Endothelial cell of umbilical vein (primary cell): ENCODE data around the gene ALDH1A2. TPM values are rescaled to one million over a fixed set of nuclear protein-coding genes. Genes with fewer than 3 reads are reported as not detected.

Experiments
- BruUV-seq: library from RNA; stranded (reverse); fragments of 400-500 nt; replicated peaks from 2 replicates; lab custom pipeline; 2021; lab: Mats Ljungman, UMichigan
- CTCF ChIA-PET: fragments of 300-600, 350-600 bp; sonication (Branson Sonifier 250); formaldehyde crosslinking; loops from one replicate; lab custom pipeline; 2021; ENCODE audit warnings: antibody characterized with exemption, inconsistent platforms; lab: Charles Lee
- POLR2A ChIA-PET: fragments of 300-600, 350-600 bp; sonication (Branson Sonifier 250); formaldehyde crosslinking; loops from one replicate; lab custom pipeline; 2021; ENCODE audit warnings: antibody characterized with exemption, inconsistent platforms; lab: Charles Lee
- DNase-seq: peaks from one replicate; pipeline ENCODE4 v3.0.0-alpha.2; 2011; ENCODE audit warnings: low read depth, low spot score
- FAIRE-seq: peaks from 2 replicates; lab custom pipeline; 2011; peaks lifted over from hg19 to GRCh38; lab: Jason Lieb, UNC
- H2AFZ ChIP-seq: 2 replicates; pipeline ENCODE4 v1.6.0; 2012; ENCODE audit warnings: low read depth, low read length, control low read depth, inconsistent platforms
- H3K27ac ChIP-seq: 2 replicates; pipeline ENCODE4 v1.5.1; 2011; ENCODE audit warnings: low read depth, mild to moderate bottlenecking, control low read depth, low read length, moderate library complexity; ENCODE audit not compliant: insufficient read depth
- H3K27me3 ChIP-seq, 2 experiments: 2 replicates each; pipeline versions ENCODE4 v1.6.0 to v1.6.1; 2011; ENCODE audit warnings: low read length in 2 of 2, mixed read lengths in 1 of 2; ENCODE audit not compliant: control insufficient read depth in 2 of 2, insufficient read depth in 2 of 2
- H3K36me3 ChIP-seq, 2 experiments: 2 replicates in 1 of 2; 3 replicates in 1 of 2; pipeline ENCODE4 v1.5.1; 2011; ENCODE audit warnings: low read length in 2 of 2, mild to moderate bottlenecking in 1 of 2, moderate library complexity in 1 of 2; ENCODE audit not compliant: control insufficient read depth in 2 of 2, insufficient read depth in 2 of 2; ENCODE audit errors: extremely low read depth in 1 of 2
- H3K4me1 ChIP-seq: 3 replicates; pipeline ENCODE4 v1.5.1; 2011; ENCODE audit warnings: mild to moderate bottlenecking, low read length; ENCODE audit not compliant: control insufficient read depth, insufficient read depth; ENCODE audit errors: extremely low read depth
- H3K4me2 ChIP-seq: 2 replicates; pipeline ENCODE4 v1.6.1; 2011; ENCODE audit warnings: low read length, control low read depth, mixed read lengths; ENCODE audit not compliant: insufficient read depth
- H3K4me3 ChIP-seq, 3 experiments: fragments of 200-600 bp in 1 of 3; sonication (generic), shearing (Covaris generic) in 1 of 3; replicated peaks in 1 of 3; 2 replicates each; pipeline ENCODE4 v1.5.1; 2011 to 2016; ENCODE audit warnings: control low read depth in 3 of 3, low read length in 3 of 3, mild to moderate bottlenecking in 2 of 3, inconsistent platforms in 1 of 3, low read depth in 1 of 3, moderate library complexity in 1 of 3; ENCODE audit not compliant: insufficient read depth in 1 of 3
- H3K79me2 ChIP-seq: 2 replicates; pipeline ENCODE4 v1.6.0; 2012; ENCODE audit warnings: low read length, inconsistent platforms; ENCODE audit not compliant: control insufficient read depth, insufficient read depth
- H3K9ac ChIP-seq: replicated peaks from 2 replicates; pipeline ENCODE3; 2011; ENCODE audit warnings: low read length, control low read depth; ENCODE audit not compliant: insufficient read depth; ENCODE audit errors: extremely low read depth
- H3K9me1 ChIP-seq: replicated peaks from 3 replicates; pipeline ENCODE4 v1.6.0; 2011; ENCODE audit warnings: mild to moderate bottlenecking, low read length; ENCODE audit not compliant: control insufficient read depth, insufficient read depth; ENCODE audit errors: extremely low read depth
- H3K9me3 ChIP-seq: replicated peaks from 2 replicates; pipeline ENCODE4 v1.5.1; 2012; ENCODE audit warnings: low read length, inconsistent platforms; ENCODE audit not compliant: control insufficient read depth, insufficient read depth
- H4K20me1 ChIP-seq: replicated peaks from 2 replicates; pipeline ENCODE3; 2011; ENCODE audit warnings: mild to moderate bottlenecking, low read length; ENCODE audit not compliant: control insufficient read depth, insufficient read depth; ENCODE audit errors: extremely low read depth
- EZH2 ChIP-seq: IDR thresholded peaks from 2 replicates; pipeline ENCODE4 v1.6.1; 2012; ENCODE audit warnings: borderline replicate concordance, low read depth, mild to moderate bottlenecking, moderate library complexity, low read length, inconsistent platforms; ENCODE audit not compliant: severe bottlenecking
- FOS ChIP-seq: IDR thresholded peaks from 2 replicates; pipeline ENCODE4 v1.6.1; 2011; ENCODE audit warnings: mild to moderate bottlenecking, low read length, moderate library complexity, borderline replicate concordance; ENCODE audit not compliant: insufficient read depth
- GATA2 ChIP-seq: IDR thresholded peaks from 2 replicates; pipeline ENCODE4 v1.7.0; 2011; ENCODE audit warnings: low read depth, mild to moderate bottlenecking, moderate library complexity, mixed read lengths, low read length; ENCODE audit not compliant: insufficient read length, insufficient read depth
- JUN ChIP-seq: IDR thresholded peaks from 2 replicates; pipeline ENCODE4 v1.6.1; 2011; ENCODE audit warnings: borderline replicate concordance, low read depth; ENCODE audit not compliant: insufficient read length, insufficient read depth
- MYC ChIP-seq: IDR thresholded peaks from one replicate; pipeline ENCODE4 v1.6.1; 2011; ENCODE audit warnings: mild to moderate bottlenecking, low read depth, low read length
- POLR2A ChIP-seq: IDR thresholded peaks from 2 replicates; pipeline ENCODE4 v1.6.1; 2012; ENCODE audit warnings: low read depth, mild to moderate bottlenecking, control low read depth, low read length
- POLR2AphosphoS5 ChIP-seq: IDR thresholded peaks from 2 replicates; pipeline ENCODE4 v1.6.1; 2012; ENCODE audit warnings: low read depth, mild to moderate bottlenecking, control low read depth, low read length, moderate library complexity; ENCODE audit not compliant: insufficient read depth
- dilution Hi-C: fragments of 300-500 bp; cut with MboI; formaldehyde crosslinking; loops from one replicate; pipeline ENCODE4 v1.15.0; 2019; ENCODE audit warnings: low sequenced_read_pairs; ENCODE audit not compliant: extremely low pct_ligation_motif_present
- intact Hi-C: fragments of 100-400 bp; cut with micrococcal nuclease; formaldehyde crosslinking; loops from one replicate; pipeline ENCODE4 v1.10.0; 2022
- polyA plus RNA-seq, 4 experiments: library from polyadenylated mRNA; depleted of rRNA in 3 of 4; stranded (reverse) in 3 of 4; unstranded in 1 of 4; fragments of >200 nt; gene quantifications; 2 replicates each; pipeline versions ENCODE4 v1.2.1 to v1.2.3, GENCODE V29; 2011 to 2012; ENCODE audit warnings: missing spikeins in 1 of 4
- total RNA-seq: library from RNA; stranded (reverse); gene quantifications from 2 replicates; pipeline ENCODE4 v1.2.3, GENCODE V29; 2021
- TF ChIP-seq, protein P1 (sequence below): IDR thresholded peaks from 2 replicates; pipeline ENCODE4 v1.6.1; 2011; ENCODE audit not compliant: insufficient read depth, insufficient read length
- TF ChIP-seq, protein P2 (sequence below), 2 donors: IDR thresholded peaks; 1 replicate in 1 of 2; 2 replicates in 1 of 2; pipeline ENCODE4 v1.5.1; 2011; ENCODE audit warnings: low read length in 2 of 2, mild to moderate bottlenecking in 2 of 2, moderate library complexity in 2 of 2, control low read depth in 1 of 2, inconsistent platforms in 1 of 2, low read depth in 1 of 2; ENCODE audit not compliant: insufficient read depth in 1 of 2; ENCODE audit errors: extremely low read depth in 1 of 2

The ALDH1A2 gene
- total and polyA plus RNA-seq, 2 donors (not counting 3 experiments of a cell fraction or from before 2014, with no cell fraction given): 16.3 to 34.9 TPM

DNA sequence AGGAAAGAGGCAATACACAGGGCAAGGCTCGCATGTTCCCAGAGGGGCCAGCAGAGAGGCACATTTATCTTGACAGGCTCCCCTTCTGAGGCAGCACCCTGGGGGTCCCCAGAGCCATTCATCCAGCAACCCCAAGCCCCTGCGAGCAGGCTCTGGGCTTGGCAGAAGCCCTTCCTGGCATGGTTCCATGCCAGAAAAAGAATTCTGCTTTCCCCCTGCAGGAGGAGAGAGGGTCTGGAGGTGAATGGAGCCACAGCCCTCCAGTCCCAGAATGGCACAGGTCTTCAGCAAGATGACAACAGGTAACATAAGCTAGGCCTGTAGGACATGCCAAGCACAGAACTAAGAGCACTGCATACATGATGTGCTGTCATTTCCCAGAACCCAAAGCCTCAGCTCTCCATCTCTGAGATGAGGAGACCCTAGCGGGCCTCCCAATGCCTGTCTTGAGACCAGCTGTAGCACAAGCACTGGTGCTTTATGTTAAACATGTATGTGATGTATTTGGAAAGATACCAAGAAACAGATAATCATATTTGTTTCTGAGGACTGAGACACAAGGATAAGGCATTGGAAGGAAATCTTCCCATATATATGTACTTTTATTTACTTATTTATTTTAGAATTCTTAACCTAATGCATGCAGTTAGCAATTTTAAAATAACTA lies 121.6 kb downstream of the ALDH1A2 start:
- H3K79me2 ChIP-seq: no peaks in the 10 kb centered on the region
- H3K4me1 ChIP-seq: peaks cover 6% of the 10 kb centered on the region
- no peaks in the 10 kb centered on the region for H4K20me1 ChIP-seq
- BruUV-seq: no TSS peak
- H3K27me3 ChIP-seq: no peaks in the 10 kb centered on the region
- TF ChIP-seq MYC (no peak), POLR2A (no peak), FOS (no peak)
- TF ChIP-seq, protein P1, sequence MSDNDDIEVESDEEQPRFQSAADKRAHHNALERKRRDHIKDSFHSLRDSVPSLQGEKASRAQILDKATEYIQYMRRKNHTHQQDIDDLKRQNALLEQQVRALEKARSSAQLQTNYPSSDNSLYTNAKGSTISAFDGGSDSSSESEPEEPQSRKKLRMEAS: no peak
- TF ChIP-seq, protein P2, sequence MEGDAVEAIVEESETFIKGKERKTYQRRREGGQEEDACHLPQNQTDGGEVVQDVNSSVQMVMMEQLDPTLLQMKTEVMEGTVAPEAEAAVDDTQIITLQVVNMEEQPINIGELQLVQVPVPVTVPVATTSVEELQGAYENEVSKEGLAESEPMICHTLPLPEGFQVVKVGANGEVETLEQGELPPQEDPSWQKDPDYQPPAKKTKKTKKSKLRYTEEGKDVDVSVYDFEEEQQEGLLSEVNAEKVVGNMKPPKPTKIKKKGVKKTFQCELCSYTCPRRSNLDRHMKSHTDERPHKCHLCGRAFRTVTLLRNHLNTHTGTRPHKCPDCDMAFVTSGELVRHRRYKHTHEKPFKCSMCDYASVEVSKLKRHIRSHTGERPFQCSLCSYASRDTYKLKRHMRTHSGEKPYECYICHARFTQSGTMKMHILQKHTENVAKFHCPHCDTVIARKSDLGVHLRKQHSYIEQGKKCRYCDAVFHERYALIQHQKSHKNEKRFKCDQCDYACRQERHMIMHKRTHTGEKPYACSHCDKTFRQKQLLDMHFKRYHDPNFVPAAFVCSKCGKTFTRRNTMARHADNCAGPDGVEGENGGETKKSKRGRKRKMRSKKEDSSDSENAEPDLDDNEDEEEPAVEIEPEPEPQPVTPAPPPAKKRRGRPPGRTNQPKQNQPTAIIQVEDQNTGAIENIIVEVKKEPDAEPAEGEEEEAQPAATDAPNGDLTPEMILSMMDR (IDR thresholded peaks at IDR 0.05; ENCODE audit: extremely low read depth in 1 of 2, insufficient read depth in 1 of 2, low read depth in 1 of 2, low read length in 2 of 2): no peak
- ChIA-PET CTCF (interaction anchor here (1.1 to 1.2 kb wide), 2 partner anchors 21 to 123 kb away, joined by 3 read pairs; no protein-coding TSS in a partner anchor), POLR2A (no interaction called here)
- no peak overlapping the region for H3K27ac ChIP-seq
- no peaks in the 10 kb centered on the region for H3K9me3 ChIP-seq
- H2AFZ ChIP-seq: no peak overlapping the region
- DNase-seq (no peak), FAIRE-seq (no peak)
- dilution Hi-C loops (no loop called here), intact Hi-C loops (no loop called here)
- no peak overlapping the region for H3K4me2 ChIP-seq
- no peaks in the 10 kb centered on the region for H3K9me1 ChIP-seq
- H3K4me3 ChIP-seq: no peak overlapping the region
- H3K9ac ChIP-seq: no peak overlapping the region
- H3K36me3 ChIP-seq: no peaks in the 10 kb centered on the region

DNA sequence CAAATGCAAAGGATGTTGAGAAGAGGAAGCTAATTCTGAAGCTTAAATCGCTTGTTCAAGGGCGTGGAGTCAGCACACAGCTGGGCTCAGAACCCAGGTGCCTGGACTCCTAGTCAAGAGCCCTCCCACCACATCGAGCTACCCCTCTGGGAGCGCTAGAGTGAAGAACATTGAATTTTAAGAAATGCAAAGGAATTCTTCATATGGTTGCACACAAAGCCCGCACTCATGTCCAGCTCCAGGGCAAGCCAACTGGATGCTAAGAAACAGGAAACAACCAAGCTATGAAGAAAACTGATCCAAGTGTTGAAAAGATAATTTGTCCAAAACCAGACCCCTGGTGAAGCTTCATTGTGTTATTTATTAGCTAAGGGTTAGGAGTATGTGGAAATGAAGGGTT lies 122.3 kb downstream of the ALDH1A2 start:
- no peaks in the 10 kb centered on the region for H3K79me2 ChIP-seq

More for the DNA sequence above, 122.3 kb downstream of the ALDH1A2 start:
- Histone ChIP-seq H3K4me3 (no peak overlapping the region), H3K9me3 (no peaks in the 10 kb centered on the region), H4K20me1 (no peaks in the 10 kb centered on the region), H3K4me2 (no peak overlapping the region), H3K9me1 (no peaks in the 10 kb centered on the region), H3K9ac (no peak overlapping the region), H3K27ac (no peak overlapping the region), H2AFZ (no peak overlapping the region), H3K36me3 (no peaks in the 10 kb centered on the region), H3K27me3 (no peaks in the 10 kb centered on the region), H3K4me1 (peaks cover 6% of the 10 kb centered on the region)
- CTCF ChIA-PET: interaction anchor here (1.1 to 1.6 kb wide), 3 partner anchors 10 to 124 kb away, joined by 3 to 5 read pairs (median 3); no protein-coding TSS in a partner anchor
- TF ChIP-seq POLR2A (no peak), MYC (no peak), EZH2 (no peak), GATA2 (no peak), FOS (no peak), JUN (no peak), POLR2AphosphoS5 (no peak)
- TF ChIP-seq, protein P1: no peak
- TF ChIP-seq, protein P2 (IDR thresholded peaks at IDR 0.05; ENCODE audit: extremely low read depth in 1 of 2, insufficient read depth in 1 of 2, low read depth in 1 of 2, low read length in 2 of 2): no peak
- no TSS peak for BruUV-seq
- intact Hi-C loops: no loop called here
- FAIRE-seq (no peak), DNase-seq (no peak)
- POLR2A ChIA-PET: no interaction called here
- dilution Hi-C loops: no loop called here
